GM12878 (cell line): ENCODE data around the gene PRR15L. TPM values are rescaled to one million over a fixed set of nuclear protein-coding genes. Genes with fewer than 3 reads are reported as not detected.

Source experiments
- ATAC-seq: fragments of 200-7000 bp; cut with Tn5 transposase; 3 replicates; pipeline ENCODE4 v1.9.1; 2020; ENCODE audit warnings: mild to moderate bottlenecking, moderate library complexity
- BruUV-seq: library from RNA; stranded (reverse); fragments of 400-500 nt; replicated peaks from 2 replicates; lab custom pipeline; 2021; lab: Mats Ljungman, UMichigan
- CTCF ChIA-PET: fragments of 300-600 bp; sonication (Branson Sonifier 250); formaldehyde crosslinking; extraction: SDS; loops from one replicate; lab custom pipeline; 2021; ENCODE audit warnings: inconsistent platforms; lab: Yijun Ruan, JAX
- POLR2A ChIA-PET: fragments of 350-600 bp; formaldehyde crosslinking; extraction: SDS; loops from one replicate; lab custom pipeline; 2021; ENCODE audit warnings: inconsistent platforms; lab: Charles Lee
- RAD21 ChIA-PET: fragments of 300-600 bp; sonication (Branson Sonifier 250); formaldehyde crosslinking; loops from one replicate; lab custom pipeline; 2023; ENCODE audit warnings: antibody characterized with exemption; ENCODE audit not compliant: unreplicated experiment; lab: Charles Lee
- SMC1A ChIA-PET: fragments of 300-600 bp; sonication (Branson Sonifier 250); formaldehyde crosslinking; loops from one replicate; lab custom pipeline; 2023; ENCODE audit not compliant: unreplicated experiment, uncharacterized antibody; lab: Charles Lee
- DNase-seq: peaks from one replicate; pipeline ENCODE4 v3.0.0-alpha.2; 2011; ENCODE audit warnings: low read depth, low spot score
- FAIRE-seq: peaks from 3 replicates; lab custom pipeline; 2011; peaks lifted over from hg19 to GRCh38; lab: Jason Lieb, UNC
- H2AFZ ChIP-seq: 2 replicates; pipeline ENCODE4 v1.6.0; 2011; ENCODE audit warnings: low read depth, low read length, control low read depth; ENCODE audit not compliant: control insufficient read depth
- H3K27ac ChIP-seq: 2 replicates; pipeline ENCODE4 v1.5.1; 2011; ENCODE audit warnings: control low read depth; ENCODE audit not compliant: control insufficient read depth, insufficient read depth
- H3K27me3 ChIP-seq, 2 experiments: replicated peaks in 1 of 2; 2 replicates each; pipeline versions ENCODE4 v1.6.0 to v1.6.1; 2011; ENCODE audit warnings: low read length in 1 of 2; ENCODE audit not compliant: control insufficient read depth in 2 of 2, insufficient read depth in 2 of 2
- H3K36me3 ChIP-seq, 2 experiments: 2 replicates each; pipeline ENCODE4 v1.5.1; 2011; ENCODE audit warnings: low read length in 1 of 2; ENCODE audit not compliant: control insufficient read depth in 2 of 2, insufficient read depth in 2 of 2
- H3K4me1 ChIP-seq: 2 replicates; pipeline ENCODE4 v1.6.1; 2011; ENCODE audit warnings: mild to moderate bottlenecking, low read length, moderate library complexity, mixed read lengths; ENCODE audit not compliant: control insufficient read depth, insufficient read depth
- H3K4me2 ChIP-seq: 2 replicates; pipeline ENCODE4 v1.6.0; 2011; ENCODE audit warnings: control low read depth; ENCODE audit not compliant: control insufficient read depth, insufficient read depth
- H3K4me3 ChIP-seq: fragments of 200-600 bp; sonication (generic); 2 replicates; pipeline ENCODE4 v1.5.1; 2016
- H3K79me2 ChIP-seq: 2 replicates; pipeline ENCODE4 v1.6.0; 2011; ENCODE audit warnings: low read length; ENCODE audit not compliant: control insufficient read depth, insufficient read depth
- H3K9ac ChIP-seq: 2 replicates; pipeline ENCODE4 v1.8.0; 2011; ENCODE audit warnings: low read length, control low read depth, mixed read lengths; ENCODE audit not compliant: control insufficient read depth, insufficient read depth
- H3K9me3 ChIP-seq: replicated peaks from 3 replicates; pipeline ENCODE4 v1.5.1; 2011; ENCODE audit warnings: mild to moderate bottlenecking, low read length; ENCODE audit not compliant: control insufficient read depth, insufficient read depth
- H4K20me1 ChIP-seq: 2 replicates; pipeline ENCODE4 v1.6.0; 2011; ENCODE audit not compliant: control insufficient read depth, insufficient read depth
- ATF3 ChIP-seq: IDR thresholded peaks from 2 replicates; pipeline ENCODE4 v1.6.1; 2011; ENCODE audit warnings: low read depth, mild to moderate bottlenecking, low read length, moderate library complexity, borderline replicate concordance; ENCODE audit errors: extremely low read depth
- BMI1 ChIP-seq: fragments of 450-650 bp; IDR thresholded peaks from 2 replicates; pipeline ENCODE4 v1.6.1; 2016; ENCODE audit warnings: mild to moderate bottlenecking, moderate library complexity, borderline replicate concordance
- CHD1 ChIP-seq: IDR thresholded peaks from 2 replicates; pipeline ENCODE4 v1.6.1; 2012; ENCODE audit warnings: low read depth, low read length, improper control_type of control experiment
- FOXM1 ChIP-seq: IDR thresholded peaks from 2 replicates; pipeline ENCODE4 v1.6.1; 2012; ENCODE audit warnings: low read depth, mild to moderate bottlenecking, inconsistent platforms, low read length, moderate library complexity
- NFXL1 ChIP-seq: fragments of 450-650 bp; IDR thresholded peaks from 2 replicates; pipeline ENCODE4 v1.6.1; 2017; ENCODE audit warnings: antibody characterized with exemption, mild to moderate bottlenecking, borderline replicate concordance
- NR2C1 ChIP-seq: fragments of 450-650 bp; IDR thresholded peaks from 2 replicates; pipeline ENCODE4 v1.6.1; 2017; ENCODE audit warnings: antibody characterized with exemption, mild to moderate bottlenecking, moderate library complexity
- NR2C2 ChIP-seq: IDR thresholded peaks from 2 replicates; pipeline ENCODE4 v1.6.1; 2011; ENCODE audit warnings: borderline replicate concordance, low read depth; ENCODE audit not compliant: control insufficient read depth, insufficient read length
- POLR2A ChIP-seq: IDR thresholded peaks from 2 replicates; pipeline ENCODE4 v1.6.1; 2011; ENCODE audit warnings: low read depth, mild to moderate bottlenecking, low read length
- RAD51 ChIP-seq: fragments of 450-650 bp; IDR thresholded peaks from 2 replicates; pipeline ENCODE4 v1.6.1; 2016; ENCODE audit warnings: moderate library complexity, mild to moderate bottlenecking, inconsistent platforms
- RB1 ChIP-seq: fragments of 450-650 bp; formaldehyde crosslinking; IDR thresholded peaks from 2 replicates; pipeline ENCODE4 v1.6.1; 2017; ENCODE audit warnings: mild to moderate bottlenecking, borderline replicate concordance
- SUZ12 ChIP-seq: fragments of 200-600 bp; sonication (generic); IDR thresholded peaks from one replicate; pipeline ENCODE4 v1.6.1; 2018; ENCODE audit warnings: antibody characterized with exemption, mild to moderate bottlenecking; ENCODE audit not compliant: unreplicated experiment
- ZBTB33 ChIP-seq: fragments of 450-650 bp; IDR thresholded peaks from 2 replicates; pipeline ENCODE4 v1.6.1; 2017; ENCODE audit warnings: mild to moderate bottlenecking
- ZNF207 ChIP-seq: fragments of 450-650 bp; IDR thresholded peaks from 2 replicates; pipeline ENCODE4 v1.6.1; 2014; ENCODE audit warnings: antibody characterized with exemption, mild to moderate bottlenecking, borderline replicate concordance
- WGBS: methylation state at CpG from one replicate; pipeline ENCODE4 v1.1.6; 2016; ENCODE audit warnings: low lambda C conversion rate; ENCODE audit not compliant: insufficient replicate concordance, insufficient coverage; ENCODE audit errors: missing lambda C conversion rate; 5-methylcytosine and 5-hydroxymethylcytosine counted together
- in situ Hi-C: fragments of 300-500 bp; cut with MboI; formaldehyde crosslinking; loops from 9 replicates; pipeline ENCODE4 v1.14.3; 2018; ENCODE audit warnings: mixed read lengths
- intact Hi-C: fragments of 100-400 bp; cut with micrococcal nuclease; formaldehyde crosslinking; loops from one replicate; pipeline ENCODE4 v1.14.2; 2022; ENCODE audit not compliant: unreplicated experiment
- polyA plus RNA-seq, 11 experiments: library from polyadenylated mRNA; depleted of rRNA in 4 of 11; unstranded in 6 of 11; stranded (reverse) in 5 of 11; fragments of >200 nt; fragmentation: Nextera tagmentation in 4 of 11; fragmentation: Illumina TruSeq in 1 of 11; extraction: Ambion mirVana in 4 of 11; extraction: Trizol in 1 of 11; gene quantifications; 1 replicate in 1 of 11; 2 replicates in 10 of 11; pipeline versions ENCODE4 v1.2.1 to v1.2.3, GENCODE V29; 2011 to 2016; ENCODE audit warnings: inconsistent platforms in 2 of 11, missing spikeins in 2 of 11, low read depth in 1 of 11
- total RNA-seq, 4 experiments: library from RNA; depleted of rRNA in 3 of 4; stranded (reverse); fragments of >200 nt in 3 of 4; fragmentation: Illumina TruSeq in 1 of 4; extraction: Trizol in 1 of 4; gene quantifications; 2 replicates each; pipeline versions ENCODE4 v1.2.1 to v1.2.3, GENCODE V29; 2013 to 2021

The PRR15L gene
- total and polyA plus RNA-seq, 10 of the 15 experiments (the other 5 are each of a cell fraction or from before 2014, with no cell fraction given), result 0.11 to 0.18 TPM; not detected in 8

- no TSS peak for BruUV-seq
- H3K4me1 ChIP-seq, result peaks cover 13% of the 10 kb centered on the region
- H3K27ac ChIP-seq, result no peak overlapping the region
- in situ Hi-C loops, result no loop called here
- RAD21 ChIA-PET, result interaction anchor here (1.3 to 7.9 kb wide), 2 partner anchors 18 to 51 kb away, joined by 6 to 80 read pairs; no protein-coding TSS in a partner anchor
- intact Hi-C loops, result no loop called here
- no peak overlapping the region for H3K4me3 ChIP-seq
- no peak overlapping the region for H3K4me2 ChIP-seq
- no peak overlapping the region for H2AFZ ChIP-seq
- SMC1A ChIA-PET, result interaction anchor here (1.6 to 17.2 kb wide), 3 partner anchors 17 to 50 kb away, joined by 6 to 332 read pairs (median 139); no protein-coding TSS in a partner anchor
- DNase-seq (no peak), FAIRE-seq (no peak), ATAC-seq (no peak)
- no peaks in the 10 kb centered on the region for H3K9me3 ChIP-seq
- no peak overlapping the region for H3K9ac ChIP-seq
- 9% methylated on average over 5 of the region's 5 CpGs for WGBS
- H3K27me3 ChIP-seq, result no peaks in the 10 kb centered on the region
- POLR2A ChIA-PET, result interaction anchor here (5.2 kb wide), 1 partner anchor 17 kb away, joined by 39 read pairs; no protein-coding TSS in a partner anchor
- CTCF ChIA-PET, result interaction anchor here (0.7 to 14.3 kb wide), 4 partner anchors 9 to 50 kb away, joined by 3 to 463 read pairs (median 79); partner anchors contain the start of genes PNPO and PRR15L
- peaks cover 19% of the 10 kb centered on the region for H3K79me2 ChIP-seq
- no peak for TF ChIP-seq POLR2A
- TF ChIP-seq RAD51, result no peak
- no peak for TF ChIP-seq BMI1
- no peaks in the 10 kb centered on the region for H3K36me3 ChIP-seq
- no peaks in the 10 kb centered on the region for H4K20me1 ChIP-seq
These were observed 10.0 kb upstream of the PRR15L start for GRCh38 chr17:47967607-47968252.

- H3K27ac ChIP-seq, result no peak overlapping the region
- peaks cover 2% of the 10 kb centered on the region for H3K79me2 ChIP-seq
- no peaks in the 10 kb centered on the region for H3K36me3 ChIP-seq
- H3K4me3 ChIP-seq, result no peak overlapping the region
- DNase-seq, result no peak
- no peak for FAIRE-seq
- intact Hi-C loops, result no loop called here
- no peak overlapping the region for H3K9ac ChIP-seq
- no peaks in the 10 kb centered on the region for H3K9me3 ChIP-seq
- no peak overlapping the region for H2AFZ ChIP-seq
- no peak overlapping the region for H3K4me2 ChIP-seq
- in situ Hi-C loops, result no loop called here
- RAD21 ChIA-PET, result interaction anchor here (1.1 kb wide), 1 partner anchor 52 kb away, joined by 3 read pairs; no protein-coding TSS in a partner anchor
- CTCF ChIA-PET, result interaction anchor here (0.9 to 14.3 kb wide), 2 partner anchors 12 to 20 kb away, joined by 5 to 463 read pairs; partner anchors contain the start of gene PNPO
- H3K4me1 ChIP-seq, result peaks cover 6% of the 10 kb centered on the region
- no peaks in the 10 kb centered on the region for H3K27me3 ChIP-seq
- no peak for ATAC-seq
- SMC1A ChIA-PET, result interaction anchor here (0.9 to 1.6 kb wide), 2 partner anchors 15 to 17 kb away, joined by 3 to 6 read pairs; no protein-coding TSS in a partner anchor
- WGBS, result 22% methylated on average over 1 of the region's 1 CpG
- POLR2A ChIA-PET, result no interaction called here
- no TSS peak for BruUV-seq
- H4K20me1 ChIP-seq, result no peaks in the 10 kb centered on the region
- TF ChIP-seq RB1 (no peak), NR2C1 (no peak), ZBTB33 (no peak), FOXM1 (no peak), SUZ12 (no peak), ATF3 (no peak), ZNF207 (no peak), NR2C2 (no peak), CHD1 (no peak), NFXL1 (no peak)
These were observed 8.4 kb upstream of the PRR15L start for GRCh38 chr17:47966079-47966519.
